Measurements from ENCODE around the gene FOXP1. TPM values are rescaled to one million over a fixed set of nuclear protein-coding genes. Genes with fewer than 3 reads are reported as not detected.

The FOXP1 gene
- total RNA-seq, 1 donor = 195 TPM

DNA sequence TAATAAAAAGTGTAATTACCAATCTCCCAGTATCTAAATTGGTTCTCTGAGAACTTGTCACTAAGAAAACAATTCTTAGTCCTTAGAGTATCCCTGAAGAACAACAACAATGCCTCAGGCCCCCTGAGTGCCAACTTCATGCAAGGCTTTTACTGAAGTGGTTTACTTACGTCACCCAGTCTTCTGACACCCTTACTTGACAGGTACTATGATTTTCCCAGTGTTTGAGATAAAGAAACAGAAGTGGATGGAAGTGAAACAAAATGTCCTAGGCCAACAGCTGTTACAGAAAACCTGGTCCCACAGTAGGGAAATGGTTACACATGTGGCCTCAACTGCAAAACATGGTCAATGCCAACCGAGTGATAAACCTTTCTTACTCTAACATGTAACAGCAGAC, 331.1 kb downstream of the FOXP1 start:
- H2AFZ ChIP-seq (ENCODE audit: low read length) = no peak overlapping the region
- no peaks in the 10 kb centered on the region for H3K9me3 ChIP-seq (ENCODE audit: low read depth, low read length)
- no peak for TF ChIP-seq CTCF (IDR thresholded peaks at IDR 0.05; ENCODE audit: extremely low read depth, low read depth, low read length)
- no peaks in the 10 kb centered on the region for H3K36me3 ChIP-seq (ENCODE audit: insufficient read depth, low read length)
- no peaks in the 10 kb centered on the region for H3K27me3 ChIP-seq (ENCODE audit: insufficient read depth, low read length)
- no peak for DNase-seq (ENCODE audit: insufficient read length, low spot score, missing footprints)
- peak overlapping the region; percentile 92 for H3K27ac ChIP-seq (ENCODE audit: low read depth, low read length)
- H4K20me1 ChIP-seq (ENCODE audit: insufficient read depth, low read length) = no peaks in the 10 kb centered on the region
- peaks cover 60% of the 10 kb centered on the region for H3K4me1 ChIP-seq (ENCODE audit: insufficient read depth, low read length)
- no peak overlapping the region for H3K4me2 ChIP-seq (ENCODE audit: insufficient read depth, low read length)
- H3K79me2 ChIP-seq (ENCODE audit: insufficient read depth, low read length) = peaks cover 32% of the 10 kb centered on the region
- H3K4me3 ChIP-seq (ENCODE audit: insufficient read depth, low read length) = no peak overlapping the region

DNA sequence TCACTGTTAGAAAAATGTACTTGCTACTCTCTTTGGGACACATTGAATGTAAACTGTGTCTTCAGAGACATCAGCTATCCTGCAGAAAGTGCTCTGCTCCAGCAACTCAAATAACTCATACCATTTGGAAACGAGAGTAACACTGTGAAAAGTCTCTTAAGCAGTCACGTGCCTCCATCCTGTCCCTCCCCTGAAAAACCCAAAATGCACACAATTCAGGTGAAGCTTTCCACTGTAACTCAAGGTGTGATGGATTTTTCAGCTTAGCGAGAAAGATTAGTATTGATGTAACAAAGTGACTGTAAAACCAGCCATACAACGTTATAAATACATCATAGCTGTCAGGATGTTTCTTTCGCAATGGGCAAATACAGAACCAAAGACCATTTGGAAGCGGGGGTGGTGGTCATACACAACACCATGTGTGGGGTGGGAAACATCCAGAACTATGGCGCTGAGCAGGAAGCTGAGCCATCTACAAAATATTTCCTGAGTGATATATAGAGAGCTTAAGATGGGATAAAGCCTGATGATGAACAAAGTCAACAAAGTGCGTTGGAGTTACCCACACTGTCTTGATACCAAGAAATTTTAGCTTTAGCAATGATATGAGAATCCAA, 332.3 kb downstream of the FOXP1 start:
- H3K79me2 ChIP-seq (ENCODE audit: insufficient read depth, low read length) = peaks cover 39% of the 10 kb centered on the region
- H3K27ac ChIP-seq (ENCODE audit: low read depth, low read length) = peak overlapping the region; percentile 92
- DNase-seq (ENCODE audit: insufficient read length, low spot score, missing footprints) = peak; percentile 80
- peak overlapping the region; percentile 73 for H3K4me2 ChIP-seq (ENCODE audit: insufficient read depth, low read length)
- H3K36me3 ChIP-seq (ENCODE audit: insufficient read depth, low read length) = no peaks in the 10 kb centered on the region
- peaks cover 72% of the 10 kb centered on the region for H3K4me1 ChIP-seq (ENCODE audit: insufficient read depth, low read length)
- peak overlapping the region; percentile 39 for H3K4me3 ChIP-seq (ENCODE audit: insufficient read depth, low read length)
- H4K20me1 ChIP-seq (ENCODE audit: insufficient read depth, low read length) = no peaks in the 10 kb centered on the region
- TF ChIP-seq CTCF (IDR thresholded peaks at IDR 0.05; ENCODE audit: extremely low read depth, low read depth, low read length) = no peak
- no peaks in the 10 kb centered on the region for H3K9me3 ChIP-seq (ENCODE audit: low read depth, low read length)
- H3K27me3 ChIP-seq (ENCODE audit: insufficient read depth, low read length) = no peaks in the 10 kb centered on the region
- no peak overlapping the region for H2AFZ ChIP-seq (ENCODE audit: low read length)

- Histone ChIP-seq H3K79me2 (ENCODE audit: insufficient read depth, low read length) (peaks cover 40% of the 10 kb centered on the region), H3K9me3 (ENCODE audit: low read depth, low read length) (no peaks in the 10 kb centered on the region), H3K27ac (ENCODE audit: low read depth, low read length) (peak overlapping the region; percentile 92), H3K4me2 (ENCODE audit: insufficient read depth, low read length) (no peak overlapping the region), H3K27me3 (ENCODE audit: insufficient read depth, low read length) (no peaks in the 10 kb centered on the region), H3K4me1 (ENCODE audit: insufficient read depth, low read length) (peaks cover 79% of the 10 kb centered on the region), H3K4me3 (ENCODE audit: insufficient read depth, low read length) (no peak overlapping the region), H3K36me3 (ENCODE audit: insufficient read depth, low read length) (no peaks in the 10 kb centered on the region), H2AFZ (ENCODE audit: low read length) (no peak overlapping the region), H4K20me1 (ENCODE audit: insufficient read depth, low read length) (no peaks in the 10 kb centered on the region)
- no peak for TF ChIP-seq CTCF (IDR thresholded peaks at IDR 0.05; ENCODE audit: extremely low read depth, low read depth, low read length)
- no peak for DNase-seq (ENCODE audit: insufficient read length, low spot score, missing footprints)
Measured at GRCh38 chr3:71250026-71250425, 333.5 kb downstream of the FOXP1 start.

- Histone ChIP-seq H3K4me3 (ENCODE audit: insufficient read depth, low read length) (no peak overlapping the region), H2AFZ (ENCODE audit: low read length) (no peak overlapping the region), H3K79me2 (ENCODE audit: insufficient read depth, low read length) (peaks cover 49% of the 10 kb centered on the region), H3K9me3 (ENCODE audit: low read depth, low read length) (no peaks in the 10 kb centered on the region), H3K27ac (ENCODE audit: low read depth, low read length) (peak overlapping the region; percentile 92), H3K4me1 (ENCODE audit: insufficient read depth, low read length) (peaks cover 84% of the 10 kb centered on the region), H3K36me3 (ENCODE audit: insufficient read depth, low read length) (no peaks in the 10 kb centered on the region), H4K20me1 (ENCODE audit: insufficient read depth, low read length) (no peaks in the 10 kb centered on the region), H3K4me2 (ENCODE audit: insufficient read depth, low read length) (no peak overlapping the region), H3K27me3 (ENCODE audit: insufficient read depth, low read length) (no peaks in the 10 kb centered on the region)
- no peak for TF ChIP-seq CTCF (IDR thresholded peaks at IDR 0.05; ENCODE audit: extremely low read depth, low read depth, low read length)
- no peak for DNase-seq (ENCODE audit: insufficient read length, low spot score, missing footprints)
Measured at GRCh38 chr3:71247958-71248335, 335.6 kb downstream of the FOXP1 start.
